H1 (cell line): ENCODE results near the gene TRIM46. TPM values are rescaled to one million over a fixed set of nuclear protein-coding genes. Genes with fewer than 3 reads are reported as not detected.
A peak's percentile ranks its signal among the peaks of the same experiment; 100 is the strongest.

Source experiments
- CTCF ChIA-PET: fragments of 300-600 bp; sonication (Branson Sonifier 250); formaldehyde crosslinking; loops from one replicate; lab custom pipeline; 2021; ENCODE audit not compliant: partially characterized antibody; lab: Charles Lee
- POLR2A ChIA-PET: fragments of 300-600 bp; sonication (Branson Sonifier 250); formaldehyde crosslinking; loops from one replicate; lab custom pipeline; 2021; ENCODE audit warnings: inconsistent platforms; ENCODE audit not compliant: partially characterized antibody; lab: Charles Lee
- DNase-seq, 2 experiments: peaks; one replicate each; pipeline versions ENCODE4 v3.0.0 to v3.0.0-alpha.2; 2010 to 2022; ENCODE audit warnings: low spot score in 2 of 2, low read depth in 1 of 2, mixed read lengths in 1 of 2
- FAIRE-seq: peaks from 2 replicates; lab custom pipeline; 2011; peaks lifted over from hg19 to GRCh38; lab: Jason Lieb, UNC
- H2AFZ ChIP-seq: 2 replicates; pipeline ENCODE4 v1.8.1; 2012; ENCODE audit warnings: low read length, inconsistent platforms
- H2AK5ac ChIP-seq: 2 replicates; pipeline ENCODE4 v1.6.1; 2013; ENCODE audit warnings: low read depth, low read length
- H2BK120ac ChIP-seq: replicated peaks from 2 replicates; pipeline ENCODE3; 2013; ENCODE audit warnings: low read depth, low read length, inconsistent platforms
- H2BK12ac ChIP-seq: 2 replicates; pipeline ENCODE4 v1.6.1; 2013; ENCODE audit warnings: low read depth, low read length
- H2BK15ac ChIP-seq: 2 replicates; pipeline ENCODE4 v1.6.1; 2013; ENCODE audit warnings: low read length
- H2BK20ac ChIP-seq: 2 replicates; pipeline ENCODE4 v1.6.1; 2013; ENCODE audit warnings: low read length
- H2BK5ac ChIP-seq: 2 replicates; pipeline ENCODE4 v1.6.1; 2013; ENCODE audit warnings: low read depth, low read length
- H3K14ac ChIP-seq: 2 replicates; pipeline ENCODE4 v1.6.1; 2013; ENCODE audit warnings: inconsistent platforms; ENCODE audit not compliant: insufficient read length
- H3K18ac ChIP-seq: 2 replicates; pipeline ENCODE4 v1.6.1; 2013; ENCODE audit warnings: low read length; ENCODE audit errors: extremely low read depth
- H3K23ac ChIP-seq: 2 replicates; pipeline ENCODE4 v1.6.1; 2013; ENCODE audit warnings: inconsistent platforms; ENCODE audit not compliant: insufficient read length
- H3K23me2 ChIP-seq: 2 replicates; pipeline ENCODE4 v1.6.1; 2013; ENCODE audit warnings: low read depth, low read length
- H3K27ac ChIP-seq: 2 replicates; pipeline ENCODE4 v1.6.1; 2011; ENCODE audit warnings: low read depth, low read length, inconsistent platforms
- H3K27me3 ChIP-seq, 4 experiments: replicated peaks in 1 of 4; 1 replicate in 1 of 4; 2 replicates in 3 of 4; pipeline versions ENCODE4 v1.6.1 to v1.8.1; 2011 to 2013; ENCODE audit warnings: low read length in 3 of 4, mild to moderate bottlenecking in 3 of 4, inconsistent platforms in 2 of 4, mixed read lengths in 2 of 4, moderate library complexity in 1 of 4; ENCODE audit not compliant: control insufficient read depth in 3 of 4, insufficient read depth in 3 of 4; ENCODE audit errors: extremely low read depth in 1 of 4
- H3K36me3 ChIP-seq, 4 experiments: 2 replicates each; pipeline versions ENCODE4 v1.6.1 to v1.8.1; 2011 to 2013; ENCODE audit warnings: mild to moderate bottlenecking in 4 of 4, low read length in 3 of 4, moderate library complexity in 2 of 4, control low read depth in 1 of 4, inconsistent platforms in 1 of 4; ENCODE audit not compliant: insufficient read depth in 4 of 4, control insufficient read depth in 2 of 4
- H3K4ac ChIP-seq: replicated peaks from 2 replicates; pipeline ENCODE3; 2013; ENCODE audit warnings: low read length, low read depth, mixed read lengths, inconsistent platforms; ENCODE audit not compliant: insufficient read length
- H3K4me1 ChIP-seq, 4 experiments: replicated peaks in 1 of 4; 1 replicate in 1 of 4; 2 replicates in 3 of 4; pipeline versions ENCODE4 v1.6.1 to v1.8.1; 2011 to 2013; ENCODE audit warnings: low read length in 3 of 4, inconsistent platforms in 2 of 4, mixed read lengths in 1 of 4; ENCODE audit not compliant: insufficient read depth in 4 of 4, control insufficient read depth in 3 of 4
- H3K4me2 ChIP-seq, 2 experiments: 2 replicates each; pipeline versions ENCODE4 v1.6.1 to v1.8.1; 2011 to 2013; ENCODE audit warnings: low read depth in 2 of 2, low read length in 2 of 2, control low read depth in 1 of 2, inconsistent platforms in 1 of 2, mild to moderate bottlenecking in 1 of 2; ENCODE audit not compliant: insufficient read depth in 1 of 2
- H3K4me3 ChIP-seq, 4 experiments: fragments of 200-600, 300-600 bp in 1 of 4; sonication (generic), shearing (Covaris generic), sonication (Bioruptor Twin) in 1 of 4; 2 replicates each; pipeline versions ENCODE4 v1.5.1 to v1.8.1; 2011 to 2016; ENCODE audit warnings: low read length in 4 of 4, low read depth in 3 of 4, control low read depth in 2 of 4, inconsistent platforms in 2 of 4, mild to moderate bottlenecking in 2 of 4, mixed read lengths in 1 of 4, moderate library complexity in 1 of 4; ENCODE audit not compliant: insufficient read depth in 2 of 4; ENCODE audit errors: extremely low read depth in 1 of 4
- H3K56ac ChIP-seq: replicated peaks from 2 replicates; pipeline ENCODE3; 2013; ENCODE audit warnings: low read depth, mild to moderate bottlenecking, mixed read lengths, low read length, inconsistent platforms; ENCODE audit not compliant: insufficient read length
- H3K79me1 ChIP-seq: 2 replicates; pipeline ENCODE4 v1.6.1; 2013; ENCODE audit warnings: low read depth, low read length, control low read depth
- H3K79me2 ChIP-seq, 2 experiments: 2 replicates each; pipeline versions ENCODE4 v1.6.1 to v1.8.1; 2012 to 2013; ENCODE audit warnings: low read length in 2 of 2, mild to moderate bottlenecking in 2 of 2, inconsistent platforms in 1 of 2; ENCODE audit not compliant: insufficient read depth in 2 of 2, control insufficient read depth in 1 of 2
- H3K9ac ChIP-seq, 4 experiments: replicated peaks in 1 of 4; 1 replicate in 1 of 4; 2 replicates in 3 of 4; pipeline versions ENCODE4 v1.6.1 to v1.8.1; 2011 to 2013; ENCODE audit warnings: low read depth in 3 of 4, low read length in 3 of 4, control low read depth in 2 of 4, mild to moderate bottlenecking in 2 of 4, moderate library complexity in 2 of 4, inconsistent platforms in 1 of 4; ENCODE audit errors: extremely low read depth in 1 of 4
- H3K9me3 ChIP-seq, 2 experiments: 2 replicates each; pipeline versions ENCODE4 v1.6.1 to v1.8.1; 2012 to 2013; ENCODE audit warnings: mild to moderate bottlenecking in 2 of 2, moderate library complexity in 2 of 2, control low read depth in 1 of 2, inconsistent platforms in 1 of 2, low read depth in 1 of 2, low read length in 1 of 2, mixed read lengths in 1 of 2; ENCODE audit not compliant: insufficient read depth in 2 of 2
- H4K20me1 ChIP-seq, 2 experiments: replicated peaks in 1 of 2; 2 replicates each; pipeline versions ENCODE3 to v1.8.1; 2011 to 2013; ENCODE audit warnings: inconsistent platforms in 2 of 2, low read length in 2 of 2, mild to moderate bottlenecking in 1 of 2; ENCODE audit not compliant: insufficient read depth in 2 of 2, control insufficient read depth in 1 of 2
- H4K5ac ChIP-seq: 2 replicates; pipeline ENCODE4 v1.6.1; 2013; ENCODE audit warnings: low read length, low read depth, mixed read lengths, inconsistent platforms; ENCODE audit not compliant: insufficient read length
- H4K8ac ChIP-seq: 2 replicates; pipeline ENCODE4 v1.8.0; 2013; ENCODE audit warnings: mild to moderate bottlenecking, moderate library complexity, low read length, inconsistent platforms; ENCODE audit not compliant: insufficient read depth; ENCODE audit errors: extremely low read depth
- H4K91ac ChIP-seq: replicated peaks from 2 replicates; pipeline ENCODE3; 2013; ENCODE audit warnings: low read length, mixed read lengths, inconsistent platforms; ENCODE audit not compliant: insufficient read length
- TEAD4 ChIP-seq: IDR thresholded peaks from 2 replicates; pipeline ENCODE4 v1.6.1; 2012; ENCODE audit warnings: low read depth, low read length, inconsistent platforms, mixed read lengths
- WGBS, 2 experiments: shearing (Covaris generic) in 1 of 2; methylation state at CpG; one replicate each; pipeline versions ENCODE4 v1.1.6 to v1.1.7; 2013 to 2015; ENCODE audit warnings: low lambda C conversion rate in 2 of 2, mixed read lengths in 2 of 2, inconsistent platforms in 1 of 2, low coverage in 1 of 2, missing lambda C conversion rate in 1 of 2; ENCODE audit not compliant: insufficient replicate concordance in 2 of 2, insufficient coverage in 1 of 2, insufficient read length in 1 of 2; ENCODE audit errors: extremely low coverage in 1 of 2, missing lambda C conversion rate in 1 of 2; 5-methylcytosine and 5-hydroxymethylcytosine counted together
- polyA plus RNA-seq, 7 experiments: library from polyadenylated mRNA; depleted of rRNA in 3 of 7; stranded (reverse) in 5 of 7; unstranded in 2 of 7; fragments of >200 nt in 5 of 7; fragments of 200-250 nt in 2 of 7; gene quantifications; 1 replicate in 5 of 7; 2 replicates in 1 of 7; 4 replicates in 1 of 7; pipeline versions ENCODE4 v1.2.1 to v1.2.3, GENCODE V29; 2011 to 2013; ENCODE audit warnings: missing spikeins in 2 of 7, mixed read lengths in 2 of 7
- total RNA-seq: library from RNA; stranded (reverse); fragmentation: NEBNext Ultra II Directional; extraction: Animal tissue kit (Norgen Biotek cat#: 25700); gene quantifications from 2 replicates; pipeline ENCODE4 v1.2.1, GENCODE V29; 2021

The TRIM46 gene
- total and polyA plus RNA-seq, 2 of the 8 experiments (the other 6 are each of a cell fraction or from before 2014, with no cell fraction given): 15.5 to 21.6 TPM

GRCh38 chr1:155187456-155187891 lies 13.8 kb downstream of the TRIM46 start:
- H3K9me3 ChIP-seq: no peaks in the 10 kb centered on the region
- no peak overlapping the region for H2AFZ ChIP-seq
- H3K14ac ChIP-seq: no peak overlapping the region
- H2BK20ac ChIP-seq: 0 out of 2 replicates have a peak overlapping the region, but pooled peaks have one; percentile 86
- H3K4ac ChIP-seq: no peak overlapping the region
- H3K18ac ChIP-seq: no peak overlapping the region
- H3K36me3 ChIP-seq: peaks cover 0 to 10% (median 3%) of the 10 kb centered on the region in 4 experiments; a peak in 5 of 8 replicates
- H3K56ac ChIP-seq: peak overlapping the region; percentile 17
- no peaks in the 10 kb centered on the region for H3K27me3 ChIP-seq
- no peak overlapping the region; a peak in 1 of 7 replicates for H3K9ac ChIP-seq
- H4K20me1 ChIP-seq: no peaks in the 10 kb centered on the region
- H3K4me3 ChIP-seq: no peak overlapping the region
- ChIA-PET POLR2A (interaction anchor here (1.0 to 20.5 kb wide), 5 partner anchors 10 to 75 kb away, joined by 3 to 512 read pairs (median 12); partner anchors contain the start of genes KRTCAP2, MTX1, SCAMP3 and THBS3), CTCF (interaction anchor here (0.8 to 6.1 kb wide), 3 partner anchors 10 to 66 kb away, joined by 3 to 38 read pairs (median 26); no protein-coding TSS in a partner anchor)
- no peak for TF ChIP-seq TEAD4
- FAIRE-seq (no peak), DNase-seq (no peak)
- peak overlapping the region; percentile 23 for H4K5ac ChIP-seq
- H3K4me1 ChIP-seq: peaks cover 7 to 23% (median 14%) of the 10 kb centered on the region in 4 experiments
- no peak overlapping the region for H4K91ac ChIP-seq
- no peak overlapping the region for H2AK5ac ChIP-seq
- no peaks in the 10 kb centered on the region for H3K79me1 ChIP-seq
- H2BK5ac ChIP-seq: 0 out of 2 replicates have a peak overlapping the region, but pooled peaks have one; percentile 7
- H3K27ac ChIP-seq: no peak overlapping the region
- no peaks in the 10 kb centered on the region for H3K79me2 ChIP-seq
- no peaks in the 10 kb centered on the region; the same call in 1 of the 2 replicates for H3K23me2 ChIP-seq
- H3K4me2 ChIP-seq: no peak overlapping the region
- 83% methylated on average over 16 of the region's 16 CpGs; no CpG with 5 or more reads in 1 of the 2 experiments for WGBS, 2 experiments
- peak overlapping the region; percentile 40; the same call in 1 of the 2 replicates for H2BK15ac ChIP-seq
- no peak overlapping the region for H3K23ac ChIP-seq
- H4K8ac ChIP-seq: no peak overlapping the region; the same call in 1 of the 2 replicates
- no peak overlapping the region for H2BK120ac ChIP-seq
- peak overlapping the region; percentile 68; the same call in 1 of the 2 replicates for H2BK12ac ChIP-seq
